Measurements from ENCODE around the gene GRM7. TPM values are rescaled to one million over a fixed set of nuclear protein-coding genes. Genes with fewer than 3 reads are reported as not detected.

The GRM7 gene
- total RNA-seq, 1 experiment from 2014 or later, result 0.28 TPM

DNA sequence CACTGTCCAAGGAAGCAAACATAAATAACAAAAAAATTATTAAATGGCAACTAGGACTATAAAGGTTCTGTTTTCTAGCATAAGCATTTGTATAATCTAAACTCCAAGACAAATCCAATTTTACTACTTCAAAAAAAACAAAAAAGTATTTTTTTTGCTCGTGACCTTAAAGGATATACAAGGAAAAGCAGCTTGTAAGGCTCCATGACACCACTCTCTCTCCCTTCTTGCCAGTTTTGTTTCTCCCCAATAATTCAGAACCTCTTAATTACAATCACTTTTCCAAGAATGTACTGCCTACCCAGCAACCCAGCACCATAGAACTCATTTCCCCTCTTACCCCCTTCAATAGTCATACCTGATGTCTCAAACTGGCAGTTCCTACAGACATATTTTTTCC lies 496.2 kb downstream of the GRM7 start:
- no peak overlapping the region for H2AK5ac ChIP-seq (ENCODE audit: insufficient read length, low read length)
- H2BK15ac ChIP-seq (ENCODE audit: low read depth, low read length), result no peak overlapping the region
- H3T11ph ChIP-seq (ENCODE audit: low read length), result no peak overlapping the region
- H3K9me3 ChIP-seq (ENCODE audit: control insufficient read depth, low read depth, low read length), result no peaks in the 10 kb centered on the region
- H3K36me3 Mint-ChIP-seq (ENCODE audit: insufficient read depth in 1 of 3, low read depth in 3 of 3), result no peaks in the 10 kb centered on the region
- no peak overlapping the region for H2BK20ac ChIP-seq (ENCODE audit: low read depth, low read length, poor library complexity, severe bottlenecking)
- no peak overlapping the region for H3K4ac ChIP-seq (ENCODE audit: low read depth, low read length)
- no peak overlapping the region for H3K18ac ChIP-seq (ENCODE audit: insufficient read length, low read depth, low read length)
- no peak overlapping the region for H3K9ac ChIP-seq (ENCODE audit: extremely low read depth, insufficient read length, low read length)
- H3K27me3 Mint-ChIP-seq (ENCODE audit: low read depth), result no peaks in the 10 kb centered on the region
- no peak overlapping the region for H3K4me2 ChIP-seq (ENCODE audit: insufficient read depth, insufficient read length, low read length)
- TF ChIP-seq, protein P1, sequence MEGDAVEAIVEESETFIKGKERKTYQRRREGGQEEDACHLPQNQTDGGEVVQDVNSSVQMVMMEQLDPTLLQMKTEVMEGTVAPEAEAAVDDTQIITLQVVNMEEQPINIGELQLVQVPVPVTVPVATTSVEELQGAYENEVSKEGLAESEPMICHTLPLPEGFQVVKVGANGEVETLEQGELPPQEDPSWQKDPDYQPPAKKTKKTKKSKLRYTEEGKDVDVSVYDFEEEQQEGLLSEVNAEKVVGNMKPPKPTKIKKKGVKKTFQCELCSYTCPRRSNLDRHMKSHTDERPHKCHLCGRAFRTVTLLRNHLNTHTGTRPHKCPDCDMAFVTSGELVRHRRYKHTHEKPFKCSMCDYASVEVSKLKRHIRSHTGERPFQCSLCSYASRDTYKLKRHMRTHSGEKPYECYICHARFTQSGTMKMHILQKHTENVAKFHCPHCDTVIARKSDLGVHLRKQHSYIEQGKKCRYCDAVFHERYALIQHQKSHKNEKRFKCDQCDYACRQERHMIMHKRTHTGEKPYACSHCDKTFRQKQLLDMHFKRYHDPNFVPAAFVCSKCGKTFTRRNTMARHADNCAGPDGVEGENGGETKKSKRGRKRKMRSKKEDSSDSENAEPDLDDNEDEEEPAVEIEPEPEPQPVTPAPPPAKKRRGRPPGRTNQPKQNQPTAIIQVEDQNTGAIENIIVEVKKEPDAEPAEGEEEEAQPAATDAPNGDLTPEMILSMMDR (conservative IDR thresholded peaks at IDR 0.05), result no peak
- H3K23ac ChIP-seq (ENCODE audit: insufficient read length, low read depth, low read length), result no peak overlapping the region
- no peaks in the 10 kb centered on the region for H3K27me3 ChIP-seq (ENCODE audit: insufficient read depth, low read length)
- H3K4me1 ChIP-seq (ENCODE audit: insufficient read depth, low read length), result no peaks in the 10 kb centered on the region
- no peaks in the 10 kb centered on the region for H3K79me2 ChIP-seq (ENCODE audit: insufficient read depth, low read length)
- no peak overlapping the region for H2BK12ac ChIP-seq (ENCODE audit: insufficient read length, low read depth, low read length)
- H4K91ac ChIP-seq (ENCODE audit: insufficient read length, low read depth, low read length), result no peak overlapping the region
- no peak overlapping the region for H3K27ac ChIP-seq (ENCODE audit: insufficient read length, low read depth, low read length)
- H3K56ac ChIP-seq (ENCODE audit: insufficient read length, low read depth, low read length), result no peak overlapping the region
- peaks cover 0 to 3% of the 10 kb centered on the region in 2 experiments; a peak in 1 of 4 replicates for H3K4me1 Mint-ChIP-seq
- H3K27ac Mint-ChIP-seq, result no peak overlapping the region
- DNase-seq, result no peak
- no peak overlapping the region for H4K8ac ChIP-seq (replicated peaks; ENCODE audit: insufficient read length, low read depth, low read length)
- WGBS (ENCODE audit: extremely low coverage, insufficient read length, low lambda C conversion rate), result no CpG with 5 or more reads among the region's 1 CpG
- H3K23me2 ChIP-seq (ENCODE audit: insufficient read length, low read depth, low read length, poor library complexity, severe bottlenecking), result no peaks in the 10 kb centered on the region
- H4K20me1 ChIP-seq (ENCODE audit: control insufficient read depth, insufficient read depth, insufficient read length), result no peaks in the 10 kb centered on the region
- no peak overlapping the region for H3K4me3 Mint-ChIP-seq
- no peak overlapping the region for H2AFZ ChIP-seq (ENCODE audit: low read length)
- H3K9me3 Mint-ChIP-seq, result no peaks in the 10 kb centered on the region
- H4K5ac ChIP-seq (ENCODE audit: insufficient read length, low read depth, low read length), result no peak overlapping the region
- H2BK120ac ChIP-seq (ENCODE audit: low read depth, low read length, poor library complexity, severe bottlenecking), result no peak overlapping the region
- no peak overlapping the region for H3K14ac ChIP-seq (ENCODE audit: insufficient read depth, low read length)
- H3K79me1 ChIP-seq (ENCODE audit: insufficient read depth, low read depth, low read length, poor library complexity, severe bottlenecking), result no peaks in the 10 kb centered on the region
- H2BK5ac ChIP-seq (ENCODE audit: insufficient read length, low read length), result no peak overlapping the region
